OCI-LY1 (cell line): ENCODE data around the gene CFAP74.

Experiments used
- CTCF ChIP-seq: fragments of 200-600 bp; sonication (generic), shearing (Covaris generic); IDR thresholded peaks from 2 replicates; pipeline ENCODE4 v1.5.1; 2017; ENCODE audit warnings: mild to moderate bottlenecking, antibody characterized with exemption, low read length, moderate library complexity, mixed read lengths
- EZH2 ChIP-seq: fragments of 200-600 bp; sonication (generic), shearing (Covaris generic); IDR thresholded peaks from 2 replicates; pipeline ENCODE4 v1.8.0; 2017; ENCODE audit warnings: borderline replicate concordance, mixed run types, mild to moderate bottlenecking, antibody characterized with exemption, low read length, moderate library complexity, mixed read lengths

- no peak for TF ChIP-seq CTCF
- no peak for TF ChIP-seq EZH2
Observed at GRCh38 chr1:2003541-2004131, at the start of gene CFAP74.
